GM18502 (cell line): ENCODE measurements around the gene LRRC10B.
A peak's percentile ranks its signal among the peaks of the same experiment; 100 is the strongest.

ENCODE experiments used
- ATAC-seq: cut with Tn5 transposase; IDR thresholded peaks from one replicate; pipeline ENCODE4 v1.9.1; 2021; ENCODE audit warnings: mild to moderate bottlenecking; ENCODE audit not compliant: unreplicated experiment, poor library complexity

The LRRC10B gene

GRCh38 chr11:61507012-61507768, 1.4 kb upstream of the LRRC10B start:
- ATAC-seq, result no peak

DNA sequence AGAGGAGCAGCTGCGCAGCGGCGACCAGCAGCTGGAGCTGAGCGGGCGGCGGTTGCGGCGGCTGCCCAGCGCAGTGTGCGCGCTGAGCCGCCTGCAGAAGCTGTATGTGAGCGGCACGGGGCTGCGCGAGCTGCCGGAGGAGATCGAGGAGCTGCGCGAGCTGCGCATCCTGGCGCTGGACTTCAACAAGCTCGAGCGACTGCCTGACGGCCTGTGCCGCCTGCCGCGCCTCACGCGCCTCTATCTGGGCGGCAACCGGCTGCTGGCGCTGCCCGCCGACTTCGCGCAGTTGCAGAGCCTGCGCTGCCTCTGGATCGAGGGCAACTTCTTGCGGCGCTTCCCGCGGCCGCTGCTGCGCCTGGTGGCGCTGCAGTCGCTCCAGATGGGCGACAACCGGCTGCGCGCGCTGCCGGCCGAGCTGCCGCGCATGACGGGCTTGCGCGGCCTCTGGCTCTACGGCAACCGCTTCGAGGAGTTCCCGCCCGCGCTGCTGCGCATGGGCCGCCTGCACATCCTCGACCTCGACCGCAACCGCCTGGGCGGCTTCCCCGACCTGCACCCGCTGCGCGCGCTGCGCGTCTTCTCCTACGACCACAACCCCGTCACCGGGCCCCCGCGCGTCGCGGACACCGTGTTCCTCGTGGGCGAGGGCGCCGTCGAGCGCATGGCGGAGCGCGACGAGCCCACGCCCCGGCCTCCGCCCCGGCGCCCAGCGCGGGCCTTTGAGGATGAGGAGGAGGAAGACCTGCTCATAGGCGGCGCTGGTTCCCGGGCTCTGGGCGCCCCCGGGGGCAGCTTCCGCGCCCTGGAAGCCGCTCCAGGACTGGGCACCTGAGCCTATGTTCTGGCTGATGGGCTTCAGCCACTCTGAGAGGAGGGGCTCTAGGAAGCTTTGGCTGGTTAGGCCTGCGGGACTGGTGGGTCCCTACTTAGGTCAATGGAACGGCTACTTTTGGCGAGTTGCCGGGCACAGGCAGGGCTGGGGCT, 787 bp downstream of the LRRC10B start:
- ATAC-seq, result peak; percentile 73

GRCh38 chr11:61510166-61510919, 1.8 kb downstream of the LRRC10B start:
- ATAC-seq, result no peak

DNA sequence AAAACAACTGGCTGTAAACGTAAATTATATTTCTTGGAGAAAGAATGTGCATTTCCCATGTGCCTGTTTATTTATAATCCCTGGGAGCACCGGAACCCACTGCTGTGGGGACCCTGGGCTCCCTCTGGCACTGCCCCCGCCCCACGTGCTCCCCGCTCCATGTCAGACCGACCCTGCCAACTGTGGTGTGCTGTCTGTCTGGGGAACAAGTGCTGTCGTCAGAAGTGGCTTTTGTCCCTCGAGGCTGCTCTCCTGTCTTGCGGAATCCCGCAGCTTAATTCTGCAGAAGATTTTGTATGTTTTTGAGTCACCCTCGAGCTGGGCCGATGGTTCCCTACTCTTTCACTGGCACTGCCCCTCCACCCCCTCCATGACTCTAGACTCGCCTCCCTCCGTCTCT, 2.4 kb downstream of the LRRC10B start:
- no peak for ATAC-seq

- ATAC-seq, result no peak
Observed at GRCh38 chr11:61511383-61511782, 2.8 kb downstream of the LRRC10B start.

- no peak for ATAC-seq
Observed at GRCh38 chr11:61512435-61512834, 3.9 kb downstream of the LRRC10B start.

DNA sequence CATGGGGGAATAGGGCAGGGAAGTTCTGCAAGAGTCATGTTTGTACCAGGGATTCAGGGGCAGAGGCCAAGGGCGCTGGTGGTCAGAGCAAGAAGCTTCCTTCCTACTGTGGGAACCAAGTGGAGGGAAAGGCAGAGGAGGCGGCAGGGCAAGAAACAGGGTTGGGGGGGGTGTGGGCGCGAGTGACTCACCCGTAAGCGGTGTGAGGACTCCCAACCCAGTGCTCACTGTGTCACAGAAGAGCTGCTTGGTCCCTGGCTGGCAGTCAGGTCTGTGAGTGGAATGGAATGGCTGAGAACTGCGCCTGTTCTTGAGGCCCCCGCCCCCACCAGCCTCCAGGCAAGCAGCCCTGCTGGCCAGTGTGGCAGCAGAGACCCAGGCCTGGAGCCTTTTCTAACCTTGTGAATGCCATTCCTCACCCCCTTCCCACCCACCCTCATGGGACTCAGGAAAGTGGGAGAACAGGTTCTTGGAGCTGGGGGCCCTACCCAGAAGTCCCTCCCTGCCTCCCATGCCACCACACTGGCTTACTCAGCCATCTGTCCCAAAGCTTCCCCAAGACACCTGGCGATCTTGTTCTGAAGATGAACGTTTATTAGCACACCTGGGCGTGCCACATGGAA, 4.7 kb downstream of the LRRC10B start:
- ATAC-seq, result no peak

GRCh38 chr11:61514050-61514917, 5.7 kb downstream of the LRRC10B start:
- ATAC-seq, result no peak

DNA sequence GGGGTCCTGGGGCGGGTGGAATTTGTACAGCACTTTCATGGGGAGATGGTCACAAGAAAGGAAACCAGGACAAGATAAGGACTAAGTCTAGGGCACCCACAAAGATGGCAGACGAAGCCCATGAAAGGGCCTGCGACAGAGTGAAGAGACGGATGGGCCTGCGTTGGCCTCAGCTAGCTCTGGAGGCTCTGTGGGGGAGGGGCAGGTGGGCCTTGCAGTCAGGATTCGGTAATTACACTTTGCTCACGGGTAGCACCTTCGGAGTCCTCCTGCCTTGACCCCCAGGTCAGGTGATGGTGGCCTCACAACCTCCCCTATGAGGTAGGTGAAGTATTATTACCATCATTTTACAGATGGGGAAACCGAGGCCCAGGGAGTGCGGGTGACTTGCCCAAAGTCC, 7.1 kb downstream of the LRRC10B start:
- no peak for ATAC-seq

DNA sequence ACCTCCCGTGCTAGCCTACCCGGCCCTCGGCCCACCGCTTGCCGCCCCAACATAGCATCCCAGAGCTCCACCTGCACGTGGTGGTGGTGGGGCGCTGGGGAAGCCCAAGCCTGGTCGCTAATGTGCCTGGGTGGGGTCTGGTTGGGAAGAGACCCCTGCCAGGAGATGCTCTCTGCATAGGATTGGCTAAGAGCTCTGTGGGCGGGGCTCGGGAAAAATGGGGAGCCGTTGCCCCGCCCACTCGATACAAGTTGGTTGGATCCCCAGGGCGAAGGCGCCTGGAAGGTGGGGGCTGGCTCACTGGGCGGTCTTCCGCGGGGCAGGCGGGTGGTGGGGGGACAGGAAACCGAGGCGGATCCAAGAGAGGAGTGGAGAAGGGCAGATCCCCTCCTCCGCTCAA, 7.6 kb downstream of the LRRC10B start:
- no peak for ATAC-seq

DNA sequence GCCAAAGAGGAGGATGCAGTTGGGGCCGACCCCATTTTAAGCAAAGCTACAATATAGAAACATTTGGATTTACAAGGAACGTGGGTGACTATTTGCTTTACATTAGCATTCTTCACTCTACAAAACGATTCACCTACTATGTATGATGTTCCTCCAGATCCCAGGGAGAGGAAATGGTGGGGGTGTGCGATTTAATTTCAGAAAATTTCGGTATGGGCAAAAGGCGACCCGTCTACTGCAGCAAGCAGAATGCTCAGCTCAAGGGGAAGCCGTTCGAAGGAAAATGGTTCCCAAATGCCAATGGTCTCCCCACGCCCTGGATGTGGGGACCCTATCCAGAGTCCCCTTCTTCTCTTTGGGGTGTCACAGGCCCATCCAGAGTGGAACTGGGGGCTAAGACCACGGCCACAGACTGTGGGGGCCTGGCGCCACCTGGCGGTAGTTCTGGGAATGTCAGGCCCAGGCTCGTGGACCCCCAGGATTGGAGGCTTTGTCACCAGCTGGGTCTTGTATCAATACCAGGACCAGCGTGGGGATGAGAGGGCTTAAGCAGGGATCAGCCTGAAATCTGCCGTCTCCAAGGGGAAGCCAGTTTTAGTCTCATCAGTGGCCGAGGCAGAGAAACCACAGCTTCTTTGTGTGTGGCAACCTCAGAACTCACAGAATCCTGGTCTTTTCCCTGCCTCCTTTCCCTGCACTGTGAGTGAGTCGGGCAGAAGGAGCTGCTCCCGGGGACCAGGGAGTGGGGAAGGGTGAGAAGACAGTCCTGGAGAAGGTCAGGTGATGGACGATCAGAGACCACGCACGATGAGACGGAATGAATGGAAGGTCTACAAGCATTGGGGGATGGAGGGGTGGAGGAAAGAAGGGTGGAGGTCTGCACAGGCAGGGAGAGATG, 8.4 kb downstream of the LRRC10B start:
- ATAC-seq, result no peak

DNA sequence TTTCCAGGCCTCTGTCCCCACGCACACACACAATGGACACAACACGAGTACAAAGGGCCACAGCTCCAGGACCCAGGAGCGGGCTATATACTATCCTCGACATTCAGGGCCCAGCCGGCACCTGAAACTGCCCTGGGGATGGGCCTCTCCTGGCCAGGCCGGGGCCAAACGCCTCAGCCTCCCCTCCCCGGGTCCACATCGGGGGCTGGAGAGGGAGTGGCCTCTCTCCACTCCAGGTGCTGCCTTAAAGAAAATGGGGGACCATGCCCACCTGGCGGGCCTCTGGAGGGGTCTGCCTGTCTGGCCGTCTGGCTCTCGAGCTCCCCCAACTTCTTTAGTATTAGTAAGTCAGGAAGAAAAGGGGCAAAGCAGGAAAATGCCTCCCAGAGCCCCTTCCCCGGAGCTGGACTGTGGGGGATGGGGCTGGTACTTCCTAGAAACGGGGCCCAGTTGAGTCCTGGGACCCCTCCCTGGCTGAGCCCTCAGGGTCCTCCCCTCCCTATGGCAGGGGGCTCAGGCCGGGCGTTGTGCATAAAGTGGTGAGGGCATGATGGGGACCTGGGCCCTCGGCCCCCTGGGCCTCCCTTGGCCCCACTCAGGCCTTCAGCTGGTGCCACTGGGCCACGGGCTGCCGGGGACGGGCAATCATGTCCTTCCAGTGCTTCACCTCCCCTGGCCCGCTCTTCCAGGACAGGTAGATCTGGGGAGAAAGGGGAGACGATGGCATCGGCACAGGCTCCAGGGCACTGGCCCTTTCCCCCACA, 9.7 kb downstream of the LRRC10B start:
- ATAC-seq, result no peak

DNA sequence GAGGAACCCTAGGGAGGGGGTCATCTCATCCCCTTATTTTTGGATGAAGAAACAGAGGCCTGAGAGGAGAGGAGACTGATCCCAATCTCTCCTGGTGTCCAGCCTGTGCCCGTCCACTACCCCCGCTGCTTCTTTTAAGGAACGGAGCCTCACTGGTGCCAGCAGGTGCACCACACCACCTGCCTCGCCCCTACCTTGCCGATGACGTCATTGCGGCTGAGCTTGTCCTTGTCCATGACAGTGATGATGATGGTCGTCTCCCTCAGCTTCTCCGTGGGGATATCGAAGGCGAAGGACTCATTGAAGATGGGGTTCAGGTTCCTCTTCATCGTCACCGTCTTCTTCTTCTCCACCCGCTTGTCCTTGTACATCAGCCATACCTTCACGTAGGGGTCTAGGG, 14.3 kb downstream of the LRRC10B start:
- no peak for ATAC-seq

- ATAC-seq, result no peak
Observed at GRCh38 chr11:61524446-61524845, 15.9 kb downstream of the LRRC10B start.

GRCh38 chr11:61524963-61525587, 16.5 kb downstream of the LRRC10B start:
- no peak for ATAC-seq

GRCh38 chr11:61526229-61526628, 17.7 kb downstream of the LRRC10B start:
- no peak for ATAC-seq
